ENCODE data around the gene FRMPD2. TPM values are rescaled to one million over a fixed set of nuclear protein-coding genes. Genes with fewer than 3 reads are reported as not detected.

The FRMPD2 gene
- total and polyA plus RNA-seq, 8 donors: 0.06 to 3.2 (median 2.1) TPM

GRCh38 chr10:48289501-48290238, 15.2 kb upstream of the FRMPD2 start:
- no peak overlapping the region for H3K4me3 ChIP-seq
- H3K9me3 ChIP-seq: no peaks in the 10 kb centered on the region
- ATAC-seq (peak; percentile 92), DNase-seq (peak in 2 of 4 donors; percentile 46 to 68)
- no peaks in the 10 kb centered on the region for H3K36me3 ChIP-seq
- peaks cover 0 to 3% of the 10 kb centered on the region in 2 donors for H3K4me1 ChIP-seq
- H3K27ac ChIP-seq: no peak overlapping the region
- peaks cover 0 to 6% of the 10 kb centered on the region in 2 donors for H3K27me3 ChIP-seq
- TF ChIP-seq CTCF (IDR thresholded peaks at IDR 0.05): peak; percentile 70 to 82
- intact Hi-C loops (cut with DNase I): no loop called here

- intact Hi-C loops (cut with DNase I): no loop called here
- H3K36me3 ChIP-seq: no peaks in the 10 kb centered on the region
- no peak for TF ChIP-seq CTCF (IDR thresholded peaks at IDR 0.05)
- DNase-seq: no peak
- no peak overlapping the region for H3K27ac ChIP-seq
- H3K4me1 ChIP-seq: peaks cover 0 to 3% of the 10 kb centered on the region in 2 donors
- H3K4me3 ChIP-seq: no peak overlapping the region
- ATAC-seq: no peak
- peaks cover 0 to 7% of the 10 kb centered on the region in 2 donors for H3K9me3 ChIP-seq
- peaks cover 0 to 11% of the 10 kb centered on the region in 2 donors for H3K27me3 ChIP-seq
Measured at GRCh38 chr10:48288661-48289060, 14.2 kb upstream of the FRMPD2 start.

GRCh38 chr10:48287417-48288391, 13.2 kb upstream of the FRMPD2 start:
- H3K4me3 ChIP-seq: no peak overlapping the region
- intact Hi-C loops (cut with DNase I): no loop called here
- peaks cover 0 to 11% of the 10 kb centered on the region in 2 donors for H3K27me3 ChIP-seq
- no peak for TF ChIP-seq CTCF (IDR thresholded peaks at IDR 0.05)
- DNase-seq: peak in 2 of 4 donors; percentile 54 to 67
- H3K4me1 ChIP-seq: peaks cover 0 to 3% of the 10 kb centered on the region in 2 donors
- peak; percentile 51 for ATAC-seq
- H3K9me3 ChIP-seq: peaks cover 0 to 11% of the 10 kb centered on the region in 2 donors
- H3K36me3 ChIP-seq: no peaks in the 10 kb centered on the region
- no peak overlapping the region for H3K27ac ChIP-seq

- H3K27ac ChIP-seq: no peak overlapping the region
- TF ChIP-seq CTCF (IDR thresholded peaks at IDR 0.05): no peak
- H3K4me1 ChIP-seq: peaks cover 0 to 3% of the 10 kb centered on the region in 2 donors
- H3K4me3 ChIP-seq: no peak overlapping the region
- no peak for ATAC-seq
- no peak for DNase-seq
- intact Hi-C loops (cut with DNase I): no loop called here
- peaks cover 0 to 11% of the 10 kb centered on the region in 2 donors for H3K9me3 ChIP-seq
- peaks cover 0 to 11% of the 10 kb centered on the region in 2 donors for H3K27me3 ChIP-seq
- no peaks in the 10 kb centered on the region for H3K36me3 ChIP-seq
Measured at GRCh38 chr10:48286356-48286755, 11.9 kb upstream of the FRMPD2 start.

GRCh38 chr10:48285710-48286109, 11.2 kb upstream of the FRMPD2 start:
- TF ChIP-seq CTCF (IDR thresholded peaks at IDR 0.05): no peak
- ATAC-seq: no peak
- peaks cover 0 to 11% of the 10 kb centered on the region in 2 donors for H3K9me3 ChIP-seq
- no peak overlapping the region for H3K4me3 ChIP-seq
- intact Hi-C loops (cut with DNase I): no loop called here
- H3K27ac ChIP-seq: no peak overlapping the region
- H3K36me3 ChIP-seq: no peaks in the 10 kb centered on the region
- peaks cover 0 to 11% of the 10 kb centered on the region in 2 donors for H3K27me3 ChIP-seq
- DNase-seq: no peak
- peaks cover 0 to 3% of the 10 kb centered on the region in 2 donors for H3K4me1 ChIP-seq

Data from left lung (tissue), 10 donors.